H1 (cell line): ENCODE data around the gene APOL6. TPM values are rescaled to one million over a fixed set of nuclear protein-coding genes. Genes with fewer than 3 reads are reported as not detected.

ENCODE experiments used
- CTCF ChIP-seq, 3 experiments: IDR thresholded peaks; 1 replicate in 2 of 3; 2 replicates in 1 of 3; pipeline versions ENCODE4 v1.5.1 to v1.6.1; 2011; ENCODE audit warnings: low read length in 3 of 3, mild to moderate bottlenecking in 3 of 3, inconsistent platforms in 2 of 3, low read depth in 1 of 3, moderate library complexity in 1 of 3; ENCODE audit not compliant: insufficient read depth in 1 of 3; ENCODE audit errors: control extremely low read depth in 1 of 3
- TAF7 ChIP-seq: optimal IDR thresholded peaks from 2 replicates; pipeline ENCODE3; 2011; ENCODE audit warnings: low read depth, mild to moderate bottlenecking, inconsistent platforms, low read length, moderate library complexity, borderline replicate concordance
- polyA plus RNA-seq, 7 experiments: library from polyadenylated mRNA; depleted of rRNA in 3 of 7; stranded (reverse) in 5 of 7; unstranded in 2 of 7; fragments of >200 nt in 5 of 7; fragments of 200-250 nt in 2 of 7; gene quantifications; 1 replicate in 5 of 7; 2 replicates in 1 of 7; 4 replicates in 1 of 7; pipeline versions ENCODE4 v1.2.1 to v1.2.3, GENCODE V29; 2011 to 2013; ENCODE audit warnings: missing spikeins in 2 of 7, mixed read lengths in 2 of 7
- total RNA-seq: library from RNA; stranded (reverse); fragmentation: NEBNext Ultra II Directional; extraction: Animal tissue kit (Norgen Biotek cat#: 25700); gene quantifications from 2 replicates; pipeline ENCODE4 v1.2.1, GENCODE V29; 2021

APOL6 gene
- total and polyA plus RNA-seq, 2 of the 8 experiments (the other 6 are each of a cell fraction or from before 2014, with no cell fraction given): 0.06 to 0.13 TPM

DNA sequence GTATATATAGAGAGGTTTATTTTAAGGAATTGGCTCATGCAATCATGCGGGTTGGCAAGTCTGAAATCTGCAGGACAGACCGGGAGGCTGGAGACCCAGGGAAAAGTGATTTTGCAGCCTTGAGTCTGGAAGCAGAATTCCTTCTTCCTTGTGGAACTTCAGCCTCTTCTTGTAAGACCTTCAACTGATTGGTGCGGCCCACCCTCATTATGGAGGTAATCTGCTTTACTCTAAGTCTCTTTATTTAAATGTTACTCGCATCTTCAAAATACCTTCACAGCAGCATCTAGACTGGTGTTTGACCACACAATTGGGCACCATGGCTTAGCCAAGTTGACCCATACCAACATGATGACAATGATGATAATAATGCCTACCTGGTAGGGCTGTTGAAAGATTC, 48.9 kb upstream of the APOL6 start (continued):
- TF ChIP-seq CTCF (IDR thresholded peaks at IDR 0.05; ENCODE audit: control extremely low read depth in 1 of 3, insufficient read depth in 1 of 3, low read depth in 1 of 3, low read length in 3 of 3) (no peak), TAF7 (no peak)
